Inflammatory macrophage treated with lipopolysaccharide for 4 hours (primary cell): Measurements from ENCODE around the gene ZNF771.
"Not testable (repeated sequence)": the region's sequence is repeated elsewhere in the genome, so short reads cannot be mapped to it uniquely, and the experiment has no call there.

Experiments used
- DNase-seq: peaks from one replicate; pipeline ENCODE4 v3.0.0-alpha.2; 2020

Gene ZNF771

GRCh38 chr16:30376461-30376902 is 30.9 kb upstream of the ZNF771 start:
- DNase-seq = no peak

GRCh38 chr16:30377050-30377811 is 30.2 kb upstream of the ZNF771 start:
- no peak for DNase-seq

GRCh38 chr16:30377812-30378235 is 29.6 kb upstream of the ZNF771 start:
- peak; percentile 64 for DNase-seq

GRCh38 chr16:30378236-30379157 is 28.9 kb upstream of the ZNF771 start:
- DNase-seq = peak; percentile 98

GRCh38 chr16:30379158-30379783 is 28.1 kb upstream of the ZNF771 start:
- no peak for DNase-seq

- no peak for DNase-seq
Observed at GRCh38 chr16:30380072-30380802, 27.2 kb upstream of the ZNF771 start.

GRCh38 chr16:30380803-30381208 is 26.6 kb upstream of the ZNF771 start:
- DNase-seq = no peak

- DNase-seq = no peak
Observed at GRCh38 chr16:30381291-30382041, 25.9 kb upstream of the ZNF771 start.

GRCh38 chr16:30382111-30382881 is 25.1 kb upstream of the ZNF771 start, which contains the start of gene SEPTIN1:
SEPTIN1 (minus strand) TSS chr16:30382561; CDS start chr16:30382542, 19 bp downstream.
- DNase-seq = no peak

GRCh38 chr16:30383521-30383920 is 23.9 kb upstream of the ZNF771 start:
- no peak for DNase-seq

- DNase-seq = no peak
Observed at GRCh38 chr16:30394592-30395154, 12.7 kb upstream of the ZNF771 start.

GRCh38 chr16:30395155-30395991 is 12.0 kb upstream of the ZNF771 start, which contains the start of gene ZNF48:
ZNF48 (plus strand) TSS chr16:30395420; CDS start chr16:30395795, 375 bp downstream.
- peak; percentile 57 for DNase-seq

GRCh38 chr16:30395992-30396585 is 11.3 kb upstream of the ZNF771 start:
- DNase-seq = no peak

GRCh38 chr16:30396627-30397026 is 10.8 kb upstream of the ZNF771 start:
- DNase-seq = not testable (repeated sequence)

- DNase-seq = no peak
Observed at GRCh38 chr16:30397056-30397455, 10.3 kb upstream of the ZNF771 start.

- DNase-seq = no peak
Observed at GRCh38 chr16:30397776-30398660, 9.4 kb upstream of the ZNF771 start.

GRCh38 chr16:30398661-30399434 is 8.6 kb upstream of the ZNF771 start:
- no peak for DNase-seq
